Upper lobe of left lung (tissue), 4 donors: ENCODE data around the gene TMEM44.

Source experiments
- CTCF ChIP-seq, 6 experiments: fragments of 450-650 bp in 4 of 6; fragments of 200-600 bp in 2 of 6; sonication (generic) in 2 of 6; IDR thresholded peaks; one replicate each; pipeline ENCODE4 v1.5.1; 2016 to 2019; ENCODE audit warnings: antibody characterized with exemption in 6 of 6
- EP300 ChIP-seq, 4 donors: sonication (generic); formaldehyde crosslinking; IDR thresholded peaks; one replicate each; pipeline ENCODE4 v1.5.1; 2017; ENCODE audit warnings: antibody characterized with exemption in 4 of 4, control low read depth in 2 of 4
- POLR2A ChIP-seq, 4 donors: fragments of 450-650 bp; IDR thresholded peaks; one replicate each; pipeline ENCODE4 v1.5.1; 2016 to 2017; ENCODE audit warnings: antibody characterized with exemption in 4 of 4, mild to moderate bottlenecking in 2 of 4
- POLR2AphosphoS5 ChIP-seq, 2 donors: sonication (generic); formaldehyde crosslinking; IDR thresholded peaks; one replicate each; pipeline ENCODE4 v1.5.1; 2017; ENCODE audit warnings: antibody characterized with exemption in 2 of 2

GRCh38 chr3:194673761-194674160 lies 40.5 kb upstream of the TMEM44 start:
- TF ChIP-seq CTCF (IDR thresholded peaks at IDR 0.05) (no peak), POLR2A (IDR thresholded peaks at IDR 0.05) (no peak), POLR2AphosphoS5 (IDR thresholded peaks at IDR 0.05) (no peak), EP300 (IDR thresholded peaks at IDR 0.05) (no peak)
